HG02943 (cell line): ENCODE results near the gene LRBA.
"Not testable (repeated sequence)": the region's sequence is repeated elsewhere in the genome, so short reads cannot be mapped to it uniquely, and the experiment has no call there.

Experiments used
- ATAC-seq: cut with Tn5 transposase; IDR thresholded peaks from one replicate; pipeline ENCODE4 v1.9.1; 2021; ENCODE audit warnings: mild to moderate bottlenecking, low read depth, moderate library complexity; ENCODE audit not compliant: unreplicated experiment

The LRBA gene

DNA sequence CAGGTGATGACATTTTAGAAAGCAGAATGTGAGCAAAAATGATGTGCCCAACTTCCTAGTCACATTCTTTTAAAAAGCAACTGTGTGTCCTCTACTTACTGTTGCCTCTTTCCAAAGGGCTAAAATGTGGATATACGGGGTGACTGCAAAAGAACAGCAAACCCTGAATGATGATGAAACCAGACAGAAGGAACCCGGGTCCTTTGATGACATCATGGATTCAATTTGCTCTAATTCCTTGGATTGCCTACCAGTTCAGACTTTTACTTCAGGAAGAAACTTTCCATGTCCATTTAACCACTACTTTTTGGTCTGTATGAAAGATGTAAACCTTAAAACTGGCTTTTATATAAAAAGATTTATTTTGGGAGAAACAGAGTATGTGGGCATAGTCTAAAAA lies 624.0 kb downstream of the LRBA start:
- no peak for ATAC-seq

DNA sequence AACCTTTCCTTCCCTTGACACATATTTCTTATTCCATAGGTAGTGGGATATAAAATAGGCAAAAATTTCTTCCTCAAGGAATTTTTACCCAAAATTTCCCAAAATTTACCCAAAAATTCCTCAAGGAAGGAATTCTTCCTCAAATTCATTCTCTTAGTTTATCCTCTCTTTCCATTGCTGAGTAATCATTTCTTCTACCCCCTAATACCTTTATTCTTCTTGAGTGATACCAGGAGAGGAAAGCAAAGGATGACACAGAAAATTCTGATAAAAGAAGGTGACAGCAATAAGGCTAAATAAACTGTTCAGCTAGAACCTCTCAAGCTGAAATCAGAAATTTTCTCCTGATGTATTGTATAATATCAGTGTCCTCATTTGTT lies 624.6 kb downstream of the LRBA start:
- ATAC-seq: no peak

DNA sequence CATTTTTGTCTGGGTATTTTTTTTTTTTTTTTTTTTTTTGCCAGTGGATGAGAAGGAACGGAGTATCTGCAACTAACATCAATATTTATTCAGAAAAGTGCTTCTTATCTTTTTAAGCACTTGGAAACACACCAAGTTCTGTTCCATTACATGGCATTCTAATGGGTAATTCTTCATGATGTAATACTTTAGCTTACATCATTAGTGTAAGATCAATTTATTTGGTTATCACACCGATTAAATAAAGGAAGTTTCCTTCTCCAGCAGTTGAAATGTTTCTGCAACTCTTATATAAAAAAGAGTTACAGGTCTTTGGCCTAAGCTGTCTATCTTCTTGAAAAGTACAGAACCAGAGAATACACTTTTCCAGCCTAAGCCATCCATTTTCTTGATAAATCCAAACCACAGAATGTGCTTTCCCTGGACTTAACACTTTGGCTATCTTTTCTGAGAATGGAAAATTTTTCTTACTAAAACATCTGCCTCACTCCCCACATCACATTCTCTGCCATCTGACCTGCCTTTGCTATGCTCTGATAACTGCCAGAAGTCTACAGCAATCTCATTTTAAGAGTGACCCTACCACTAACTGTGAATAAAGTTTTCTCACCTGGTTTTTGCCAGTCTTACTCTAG lies 625.1 kb downstream of the LRBA start:
- ATAC-seq: no peak

DNA sequence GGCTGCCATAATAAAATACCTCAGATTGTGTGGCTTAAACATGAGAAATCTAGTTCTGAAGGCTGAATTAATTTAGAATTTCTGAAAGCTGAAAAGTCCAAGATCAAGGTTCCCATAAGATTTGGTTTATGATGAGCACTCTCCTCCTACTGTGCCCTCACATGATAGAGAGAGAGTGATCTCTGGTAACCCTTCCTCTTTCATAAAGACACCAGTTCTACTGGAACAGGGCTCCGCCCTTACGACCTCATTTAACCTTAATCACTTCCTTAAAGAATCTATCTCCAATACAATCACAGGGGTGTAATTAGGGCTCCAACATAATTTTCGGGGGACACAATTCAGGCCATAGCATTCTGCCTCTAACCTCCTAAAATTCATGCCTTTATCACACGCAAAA lies 627.1 kb downstream of the LRBA start:
- no peak for ATAC-seq

DNA sequence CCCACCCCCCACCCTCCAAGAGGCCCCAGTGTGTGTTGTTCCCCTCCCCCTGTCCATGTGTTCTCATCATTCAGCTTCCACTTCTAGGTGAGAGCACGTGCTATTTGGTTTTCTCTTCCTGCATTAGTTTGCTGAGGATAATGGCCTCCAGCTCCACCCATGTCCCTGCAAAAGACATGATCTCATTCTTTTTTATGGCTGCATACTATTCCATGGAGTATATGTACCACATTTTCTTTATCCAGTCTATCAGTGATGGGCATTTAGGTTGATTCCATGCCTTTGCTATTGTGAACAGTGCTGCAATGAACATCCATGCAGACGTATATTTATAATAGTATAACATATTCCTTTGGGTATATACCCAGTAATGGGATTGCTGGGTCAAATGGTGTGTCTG lies 628.7 kb downstream of the LRBA start:
- not testable (repeated sequence) for ATAC-seq

DNA sequence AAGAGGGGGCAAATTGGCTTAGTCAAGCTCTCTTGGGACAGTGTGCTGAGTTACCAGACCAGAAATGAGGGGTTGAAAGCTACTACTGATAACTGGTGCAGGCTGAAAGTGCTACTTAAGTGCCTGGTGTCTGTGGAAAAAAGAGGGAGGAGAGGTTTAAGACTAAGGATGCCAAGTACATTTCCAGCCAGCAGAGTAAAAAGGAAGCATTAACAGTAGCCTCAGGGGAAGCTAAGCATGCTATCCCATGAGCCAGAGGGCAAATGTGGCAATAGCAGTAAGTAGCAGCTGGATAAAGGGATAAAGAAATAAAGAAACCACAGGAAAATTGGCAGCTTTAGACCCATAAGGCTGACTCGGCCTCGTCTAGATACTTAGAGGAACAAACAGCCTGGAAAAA lies 629.5 kb downstream of the LRBA start:
- no peak for ATAC-seq

DNA sequence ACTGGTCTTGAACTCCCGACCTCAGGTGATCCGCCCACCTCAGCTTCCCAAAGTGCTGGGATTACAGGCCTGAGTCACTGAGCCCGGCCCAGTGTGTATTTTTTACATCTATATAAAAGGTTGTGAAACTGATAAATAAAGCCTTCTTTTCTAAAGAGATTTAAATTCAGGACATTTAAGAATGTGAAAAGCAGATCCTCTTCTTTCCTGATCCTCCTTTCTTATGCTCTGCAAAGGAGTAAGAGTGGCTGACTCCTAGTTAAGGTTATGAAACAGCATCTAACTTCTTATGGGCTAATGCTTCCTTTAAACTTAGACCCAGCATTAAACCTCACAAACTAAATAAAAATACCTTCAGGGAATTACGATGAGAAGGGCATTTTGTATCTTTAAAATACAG lies 630.8 kb downstream of the LRBA start:
- ATAC-seq: no peak

DNA sequence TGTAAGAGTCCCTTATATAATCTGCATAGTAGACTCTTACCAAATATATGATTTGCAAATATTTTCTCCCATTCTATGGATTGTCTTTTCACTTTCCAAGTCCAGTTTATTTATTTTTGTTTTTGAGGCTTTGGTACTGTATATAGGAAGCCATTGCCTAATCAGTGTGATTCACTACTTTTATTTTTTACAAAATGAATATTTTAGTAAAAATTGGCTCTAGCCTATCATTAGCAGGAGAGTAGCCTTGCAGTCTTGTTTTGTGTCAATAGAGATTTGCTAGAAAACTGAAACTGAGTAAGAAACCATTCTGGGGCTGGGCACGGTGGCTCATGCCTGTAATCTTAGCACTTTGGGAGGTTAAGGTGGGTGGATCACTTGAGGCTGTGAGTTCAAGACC lies 633.1 kb downstream of the LRBA start:
- ATAC-seq: no peak

DNA sequence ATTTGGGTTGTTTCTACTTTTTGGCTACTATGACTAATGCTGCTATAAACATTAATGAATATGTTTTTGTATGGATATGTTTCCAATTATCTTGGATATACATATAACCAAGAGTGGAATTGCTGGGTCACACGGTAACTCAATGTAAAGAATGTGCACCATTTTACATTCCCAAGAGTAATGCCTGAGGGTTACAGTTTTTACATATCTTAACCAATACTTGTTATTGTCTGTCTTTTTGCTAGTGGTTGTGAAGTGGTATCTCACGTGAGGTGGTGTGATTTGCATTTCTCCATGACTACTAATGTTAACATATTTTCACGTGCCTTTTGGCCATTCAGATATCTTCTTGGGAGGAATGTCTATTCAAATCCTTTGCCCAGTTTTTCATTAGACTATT lies 633.5 kb downstream of the LRBA start:
- ATAC-seq: no peak

DNA sequence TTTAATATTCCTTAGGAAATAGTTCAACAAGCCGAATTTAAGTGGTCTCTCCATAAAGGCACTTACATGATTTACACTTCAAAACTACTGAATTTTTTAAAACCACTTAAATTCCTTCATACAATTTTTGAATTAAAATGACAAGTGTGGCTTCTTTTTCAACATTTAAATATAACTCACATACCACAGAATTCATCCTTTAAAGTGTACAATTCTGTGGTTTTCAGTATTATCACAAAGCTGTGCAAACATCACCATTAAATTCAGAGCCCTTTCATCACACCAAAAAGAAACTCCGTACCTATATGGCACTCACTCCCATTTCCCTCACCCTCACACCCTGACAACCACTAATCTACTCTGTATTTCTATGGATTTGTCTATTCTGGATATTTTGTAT lies 634.0 kb downstream of the LRBA start:
- no peak for ATAC-seq

DNA sequence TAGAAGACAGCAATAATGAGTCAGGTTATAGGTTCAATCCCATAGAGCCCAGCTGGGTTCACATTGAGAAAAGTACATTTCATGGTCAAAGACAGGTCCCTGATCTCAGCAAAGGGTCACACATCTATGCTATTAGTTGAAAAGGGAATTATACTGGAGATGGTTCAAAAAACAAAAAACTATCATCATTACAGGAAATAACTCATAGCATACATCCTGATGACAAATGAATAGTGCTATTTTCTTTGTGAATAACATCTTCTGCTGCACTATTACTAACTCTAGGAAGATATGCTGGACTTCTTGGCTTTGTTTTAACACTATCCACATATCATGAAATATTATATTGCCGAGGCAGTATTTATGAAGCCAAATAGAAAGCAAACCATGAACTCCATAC lies 635.6 kb downstream of the LRBA start:
- ATAC-seq: no peak

DNA sequence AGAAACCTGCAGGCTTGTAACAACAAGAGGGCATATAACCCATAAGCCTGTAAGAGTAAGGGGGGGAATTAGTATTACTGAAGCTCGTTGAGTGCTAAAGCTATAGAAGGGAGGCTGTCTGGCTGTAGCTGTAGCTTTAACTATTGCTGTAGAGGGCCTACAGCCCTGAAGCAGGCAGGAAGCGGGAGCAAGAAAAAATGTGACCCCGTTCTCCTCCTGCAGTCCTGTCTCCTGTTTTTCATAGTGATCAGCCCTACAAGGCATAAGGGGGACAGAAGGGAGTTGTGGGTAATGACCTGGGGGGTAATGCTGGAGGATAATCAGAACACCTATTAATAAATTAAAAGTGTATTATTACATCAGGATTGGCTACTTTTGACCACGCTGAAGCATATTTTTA lies 640.1 kb downstream of the LRBA start:
- no peak for ATAC-seq

DNA sequence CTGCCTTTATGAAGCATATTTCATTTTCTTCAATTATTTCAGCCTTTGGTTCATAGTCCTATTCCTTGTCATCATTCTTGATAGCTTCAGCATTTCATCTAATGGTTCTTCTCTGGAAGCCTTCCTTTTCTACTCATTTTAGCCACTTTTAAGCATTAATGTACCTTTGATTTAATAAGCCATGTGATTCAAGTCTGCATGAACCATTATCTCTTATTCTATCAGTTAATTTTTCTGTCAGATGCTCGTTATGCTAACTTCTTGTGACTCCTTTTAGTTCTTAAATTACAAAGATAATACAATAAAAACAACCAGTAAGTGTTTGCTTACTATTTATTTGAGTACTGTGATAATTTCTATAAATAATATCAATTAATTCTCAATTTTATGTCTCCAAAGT lies 643.2 kb downstream of the LRBA start:
- no peak for ATAC-seq

DNA sequence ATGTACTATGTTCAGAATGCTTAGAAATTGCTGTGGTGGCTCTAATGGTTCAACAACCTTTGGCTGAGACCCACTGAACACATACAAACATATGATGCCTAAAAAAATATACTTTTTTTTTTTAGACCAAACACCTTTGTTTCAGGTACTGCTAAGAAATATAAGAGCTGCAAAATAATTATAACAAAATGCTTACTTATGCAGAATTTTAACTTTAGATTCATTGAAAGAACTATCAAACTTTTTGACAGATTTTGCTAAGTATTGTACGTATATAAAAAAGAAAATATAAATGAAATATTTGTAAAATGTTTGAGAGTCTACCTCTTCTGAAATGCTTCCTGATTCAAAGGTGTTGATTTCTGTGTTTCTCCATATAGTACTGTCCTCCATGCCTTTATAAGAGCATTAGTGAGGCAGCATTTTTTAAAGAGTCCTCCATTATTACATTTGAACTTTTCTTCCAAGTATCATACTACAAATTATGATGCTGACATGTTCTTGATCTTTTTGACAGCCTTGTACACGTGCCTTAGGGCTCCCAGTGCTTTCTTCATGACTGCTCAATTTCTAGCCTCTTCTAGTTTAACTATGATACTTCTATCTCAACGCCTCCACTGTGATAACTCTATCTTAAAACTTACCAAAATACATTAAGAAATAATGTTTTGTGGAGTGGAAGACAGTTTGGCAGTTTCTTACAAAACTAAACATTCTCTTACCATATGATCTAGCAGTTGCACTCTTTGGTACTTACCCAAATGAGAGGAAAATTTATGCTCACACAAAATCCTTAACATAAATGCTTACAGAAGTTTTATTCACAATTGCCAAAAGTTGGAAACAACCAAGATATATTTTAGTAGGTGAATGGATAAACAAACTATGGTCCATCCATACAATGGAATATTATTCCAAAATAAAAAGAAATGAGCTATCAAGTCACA lies 645.4 kb downstream of the LRBA start:
- ATAC-seq: no peak

DNA sequence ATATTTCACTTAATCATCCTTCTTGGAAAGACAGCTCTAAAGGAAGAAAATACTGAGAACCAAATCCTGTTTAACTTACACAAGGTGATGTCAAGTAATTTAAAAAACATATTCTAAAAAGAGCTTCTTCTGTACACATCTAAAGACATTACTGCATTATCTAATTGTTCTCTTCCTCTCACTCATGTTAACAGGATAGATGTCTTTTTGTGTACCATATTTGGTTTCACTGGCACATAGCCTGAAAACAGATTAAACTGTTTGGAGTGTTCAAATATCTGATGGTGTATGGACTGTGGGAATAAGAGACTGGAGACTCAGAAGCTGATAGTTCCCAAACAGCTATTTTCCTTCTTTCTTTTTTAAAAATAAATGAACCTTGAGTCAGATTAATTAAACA lies 646.4 kb downstream of the LRBA start:
- ATAC-seq: no peak

DNA sequence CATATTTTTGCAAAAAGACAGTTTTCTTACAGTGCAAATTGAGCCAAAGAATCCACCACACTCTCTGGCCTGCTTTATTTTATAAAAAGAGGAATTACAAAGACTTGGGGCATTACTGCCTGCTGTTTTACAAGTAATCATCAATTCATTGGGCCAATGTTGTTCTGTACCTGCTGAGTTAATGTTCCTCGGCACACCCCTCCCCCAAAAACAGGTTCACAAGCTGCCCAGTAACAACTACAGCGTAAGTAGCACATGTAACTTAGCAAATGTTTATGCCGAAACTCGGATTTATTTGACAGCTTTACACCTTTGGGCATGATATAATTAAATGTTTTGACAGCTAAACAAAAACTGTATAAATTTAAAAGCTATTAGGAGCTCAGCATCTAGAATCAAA lies 647.8 kb downstream of the LRBA start:
- ATAC-seq: no peak

DNA sequence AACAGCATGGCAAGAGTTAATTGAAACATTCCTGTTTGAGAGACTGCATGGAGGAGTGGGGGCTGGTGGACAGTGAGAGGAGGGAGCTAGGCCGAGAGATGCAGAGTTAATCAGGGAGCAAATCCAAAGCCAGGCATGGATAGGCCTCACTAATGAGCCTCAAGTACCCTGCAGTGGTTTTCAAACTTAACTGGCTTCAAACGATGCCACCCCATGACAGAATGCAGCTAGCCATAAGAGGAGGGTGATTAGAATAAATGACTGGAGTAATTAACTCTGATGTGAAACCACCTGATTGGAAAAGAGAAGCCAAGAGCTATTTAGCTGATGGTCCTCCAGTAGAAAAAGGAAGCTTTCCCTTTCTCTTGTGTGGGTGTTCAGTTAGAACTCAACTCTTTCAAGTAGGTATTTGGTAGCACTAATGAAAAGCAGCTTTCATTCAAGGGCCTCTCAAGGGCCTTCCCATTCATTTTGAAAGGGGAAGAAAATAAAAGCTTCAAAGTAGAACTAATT lies 648.5 kb downstream of the LRBA start:
- ATAC-seq: no peak

DNA sequence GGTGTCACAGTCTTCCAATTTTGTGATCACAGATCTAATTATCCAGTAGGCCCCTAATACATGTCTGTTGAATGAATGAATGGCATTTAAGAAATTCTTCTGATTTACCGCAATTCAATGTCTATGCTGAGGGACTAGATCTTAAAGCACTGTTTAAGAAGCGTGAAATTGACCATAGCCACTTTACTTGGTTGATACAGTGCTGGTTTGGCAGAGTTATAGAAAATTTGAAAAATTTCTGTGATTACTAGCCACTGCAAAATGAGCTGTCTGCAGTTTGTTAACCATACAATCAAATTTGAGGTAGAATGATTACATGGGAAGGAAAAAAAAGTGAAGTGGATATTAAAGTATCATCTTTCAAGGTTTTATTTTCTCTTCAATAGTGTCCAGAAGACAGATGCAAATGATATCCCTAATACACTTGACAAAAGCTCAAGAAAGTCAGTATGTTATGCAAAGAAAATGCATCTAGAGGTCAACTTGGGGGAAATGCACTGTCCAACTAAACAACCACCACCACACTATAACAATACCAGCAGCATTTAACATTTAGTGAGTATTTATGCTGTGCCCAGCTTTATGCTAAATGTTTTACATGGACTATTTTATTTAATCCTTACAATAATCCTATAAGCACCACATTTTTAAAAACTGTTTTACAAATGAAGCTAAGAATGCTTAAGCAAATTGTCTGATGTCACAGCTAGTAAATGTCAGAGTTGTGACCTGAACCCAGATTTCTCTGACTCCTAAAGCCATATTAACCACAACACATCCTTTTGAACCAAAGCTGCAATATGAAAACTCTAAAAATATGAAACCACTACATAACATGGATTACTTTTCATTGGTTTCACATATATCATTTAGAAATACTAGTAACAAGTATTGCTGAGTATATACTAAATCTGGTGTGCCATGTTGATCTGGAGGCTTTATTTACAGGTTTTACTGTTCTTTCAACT lies 651.1 kb downstream of the LRBA start:
- ATAC-seq: no peak

DNA sequence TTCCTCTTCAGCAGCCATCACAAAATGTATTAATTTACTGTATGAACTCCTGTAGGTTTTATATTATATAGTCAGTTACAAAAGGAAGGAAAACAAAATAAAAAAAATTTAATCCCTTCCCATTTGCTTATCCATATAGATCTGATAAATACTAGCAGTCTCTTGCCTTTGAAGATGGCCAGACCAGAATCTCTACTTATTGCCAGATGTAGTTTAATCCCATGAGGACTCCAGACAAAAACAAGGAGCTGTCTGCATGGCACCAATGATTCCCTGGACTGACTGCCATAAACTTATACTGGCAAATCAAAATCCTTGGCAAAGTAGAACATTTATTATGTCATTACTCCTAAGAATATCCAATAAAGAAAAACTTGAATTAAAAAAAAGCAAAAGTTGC lies 656.4 kb downstream of the LRBA start:
- ATAC-seq: no peak

DNA sequence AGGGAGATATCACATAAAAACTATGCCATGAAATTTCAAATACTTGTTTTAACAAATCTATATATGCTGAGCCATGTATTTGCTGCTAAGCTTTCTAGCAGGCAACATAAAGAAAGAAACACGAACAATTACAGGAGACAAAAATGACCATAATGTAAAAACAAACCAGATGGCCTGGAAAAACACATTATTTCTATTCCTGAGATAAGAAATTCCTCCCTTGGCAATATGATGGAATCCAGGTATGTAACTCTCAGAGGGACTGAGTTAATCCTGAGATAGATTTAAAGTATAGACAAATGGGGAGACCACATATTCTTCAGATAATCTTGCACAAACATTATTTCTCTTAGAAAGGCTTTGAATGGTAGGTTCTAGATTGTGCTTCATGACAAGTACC lies 657.3 kb downstream of the LRBA start:
- no peak for ATAC-seq
